ENCODE results near the gene SETD4. TPM values are rescaled to one million over a fixed set of nuclear protein-coding genes. Genes with fewer than 3 reads are reported as not detected.
"Not testable (repeated sequence)": the region's sequence is repeated elsewhere in the genome, so short reads cannot be mapped to it uniquely, and the experiment has no call there.

SETD4 gene
- total RNA-seq, 2 donors from 2014 or later, result 19.8 to 36.3 TPM

DNA sequence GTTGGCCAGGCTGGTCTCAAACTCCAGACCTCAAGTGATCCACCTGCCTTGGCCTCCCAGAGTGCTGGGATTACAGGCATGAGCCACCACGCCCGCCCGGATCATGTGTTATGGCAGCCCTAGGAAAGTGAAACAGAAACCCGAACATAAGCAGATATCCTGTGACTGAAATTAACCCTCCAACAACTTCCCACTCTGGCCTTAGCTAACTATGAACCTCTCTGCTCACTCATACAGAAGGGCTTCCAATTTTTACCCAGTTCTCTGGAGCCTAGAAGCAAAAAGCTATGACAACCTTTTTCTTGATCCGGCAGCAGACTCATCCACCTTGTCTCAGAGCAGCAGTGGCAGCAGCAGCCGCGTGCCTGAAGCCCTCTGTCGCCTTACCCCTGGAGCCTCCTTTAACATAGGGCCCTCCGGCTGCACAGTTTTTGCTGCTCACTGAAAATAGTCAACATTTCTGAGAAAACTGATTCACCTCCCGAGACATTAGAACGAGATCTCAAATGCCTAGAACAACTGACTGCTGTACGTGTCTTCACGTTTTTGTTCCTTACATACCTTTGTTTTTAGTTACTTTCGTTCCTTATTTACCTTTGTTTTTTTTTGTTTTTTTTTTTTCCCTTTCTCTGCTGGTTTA is 18.8 kb upstream of the SETD4 start:
- Histone ChIP-seq H3K27me3 (replicated peaks; ENCODE audit: insufficient read depth) (no peaks in the 10 kb centered on the region), H3K9me3 (no peaks in the 10 kb centered on the region), H3K4me1 (replicated peaks) (no peaks in the 10 kb centered on the region), H3K36me3 (no peaks in the 10 kb centered on the region), H3K27ac (no peak overlapping the region), H3K4me3 (no peak overlapping the region)
- TF ChIP-seq, protein P1, sequence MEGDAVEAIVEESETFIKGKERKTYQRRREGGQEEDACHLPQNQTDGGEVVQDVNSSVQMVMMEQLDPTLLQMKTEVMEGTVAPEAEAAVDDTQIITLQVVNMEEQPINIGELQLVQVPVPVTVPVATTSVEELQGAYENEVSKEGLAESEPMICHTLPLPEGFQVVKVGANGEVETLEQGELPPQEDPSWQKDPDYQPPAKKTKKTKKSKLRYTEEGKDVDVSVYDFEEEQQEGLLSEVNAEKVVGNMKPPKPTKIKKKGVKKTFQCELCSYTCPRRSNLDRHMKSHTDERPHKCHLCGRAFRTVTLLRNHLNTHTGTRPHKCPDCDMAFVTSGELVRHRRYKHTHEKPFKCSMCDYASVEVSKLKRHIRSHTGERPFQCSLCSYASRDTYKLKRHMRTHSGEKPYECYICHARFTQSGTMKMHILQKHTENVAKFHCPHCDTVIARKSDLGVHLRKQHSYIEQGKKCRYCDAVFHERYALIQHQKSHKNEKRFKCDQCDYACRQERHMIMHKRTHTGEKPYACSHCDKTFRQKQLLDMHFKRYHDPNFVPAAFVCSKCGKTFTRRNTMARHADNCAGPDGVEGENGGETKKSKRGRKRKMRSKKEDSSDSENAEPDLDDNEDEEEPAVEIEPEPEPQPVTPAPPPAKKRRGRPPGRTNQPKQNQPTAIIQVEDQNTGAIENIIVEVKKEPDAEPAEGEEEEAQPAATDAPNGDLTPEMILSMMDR (IDR thresholded peaks at IDR 0.05), result no peak
- intact Hi-C loops (cut with DNase I), result no loop called here
- 85% methylated on average over 14 of the region's 14 CpGs for WGBS
- no peak for DNase-seq (ENCODE audit: low spot score)

DNA sequence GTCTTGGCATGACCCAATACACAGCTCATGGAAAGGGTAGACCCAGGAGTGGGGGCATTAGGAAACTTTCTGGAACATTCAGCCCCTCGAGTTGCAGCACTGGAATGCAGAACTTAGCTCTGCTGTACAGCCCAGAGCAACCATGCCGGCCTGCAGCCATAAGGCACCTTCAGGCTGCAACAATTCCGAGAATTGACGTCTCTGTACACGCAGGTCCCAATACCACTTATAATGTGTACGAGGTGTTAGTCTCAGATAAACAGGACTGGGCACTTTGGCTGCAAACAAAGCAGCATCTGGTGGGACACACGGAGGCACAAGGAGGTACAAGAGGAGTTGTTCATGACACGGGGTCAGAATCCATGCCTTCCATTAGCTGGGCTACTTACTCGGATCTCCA is 17.4 kb upstream of the SETD4 start:
- H3K4me1 ChIP-seq (replicated peaks), result peaks cover under 1% of the 10 kb centered on the region
- H3K9me3 ChIP-seq, result no peaks in the 10 kb centered on the region
- no peak overlapping the region for H3K27ac ChIP-seq
- intact Hi-C loops (cut with DNase I), result no loop called here
- no peaks in the 10 kb centered on the region for H3K27me3 ChIP-seq (replicated peaks; ENCODE audit: insufficient read depth)
- no peak overlapping the region for H3K4me3 ChIP-seq
- no peaks in the 10 kb centered on the region for H3K36me3 ChIP-seq
- WGBS, result 88% methylated on average over 9 of the region's 9 CpGs
- TF ChIP-seq POLR2AphosphoS5 (IDR thresholded peaks at IDR 0.05) (no peak), POLR2A (IDR thresholded peaks at IDR 0.05) (no peak)
- TF ChIP-seq, protein P1 (IDR thresholded peaks at IDR 0.05), result no peak
- no peak for DNase-seq (ENCODE audit: low spot score)

DNA sequence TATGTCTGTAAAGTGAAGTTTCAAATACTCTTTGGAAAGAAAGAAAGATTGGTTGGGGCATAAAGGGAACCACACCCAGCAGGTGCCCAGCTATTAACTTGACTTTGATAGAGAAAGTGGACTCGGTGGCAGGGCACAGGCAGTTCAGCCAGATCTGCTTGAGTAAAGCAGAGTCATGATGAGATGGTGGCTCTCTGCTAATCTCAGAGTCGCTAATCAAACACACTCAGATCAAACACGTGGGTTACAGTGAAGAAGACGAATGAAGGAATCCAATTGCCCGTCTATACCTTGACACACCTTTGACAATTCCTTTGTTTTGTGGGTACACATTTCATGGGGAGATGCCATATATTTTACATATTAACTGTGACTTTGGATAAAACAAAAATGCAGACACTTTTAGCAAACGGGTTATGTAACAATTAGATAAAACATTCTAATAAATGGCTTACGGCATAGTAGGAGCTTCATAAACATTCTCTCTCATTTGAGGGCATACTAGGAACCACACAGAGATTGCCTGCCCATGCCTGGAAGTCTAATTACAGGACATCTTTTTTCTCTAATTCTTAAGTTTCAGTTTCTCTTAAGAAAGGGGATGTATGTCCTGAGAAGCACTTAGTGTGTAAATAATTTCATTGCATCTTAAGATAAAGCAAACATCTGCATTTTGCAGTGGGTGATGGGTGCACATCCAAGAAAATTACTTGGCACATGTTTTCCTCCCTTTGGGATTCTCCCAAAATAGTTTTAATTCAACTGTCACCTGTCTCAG is 16.7 kb upstream of the SETD4 start:
- H3K27me3 ChIP-seq (replicated peaks; ENCODE audit: insufficient read depth), result no peaks in the 10 kb centered on the region
- intact Hi-C loops (cut with DNase I), result no loop called here
- H3K4me1 ChIP-seq (replicated peaks), result peaks cover 6% of the 10 kb centered on the region
- H3K36me3 ChIP-seq, result no peaks in the 10 kb centered on the region
- no peak overlapping the region for H3K27ac ChIP-seq
- DNase-seq (ENCODE audit: low spot score), result no peak
- no peaks in the 10 kb centered on the region for H3K9me3 ChIP-seq
- H3K4me3 ChIP-seq, result no peak overlapping the region
- no peak for TF ChIP-seq POLR2AphosphoS5 (IDR thresholded peaks at IDR 0.05)
- no peak for TF ChIP-seq POLR2A (IDR thresholded peaks at IDR 0.05)
- TF ChIP-seq, protein P1 (IDR thresholded peaks at IDR 0.05), result no peak
- WGBS, result 61% methylated on average over 7 of the region's 7 CpGs

DNA sequence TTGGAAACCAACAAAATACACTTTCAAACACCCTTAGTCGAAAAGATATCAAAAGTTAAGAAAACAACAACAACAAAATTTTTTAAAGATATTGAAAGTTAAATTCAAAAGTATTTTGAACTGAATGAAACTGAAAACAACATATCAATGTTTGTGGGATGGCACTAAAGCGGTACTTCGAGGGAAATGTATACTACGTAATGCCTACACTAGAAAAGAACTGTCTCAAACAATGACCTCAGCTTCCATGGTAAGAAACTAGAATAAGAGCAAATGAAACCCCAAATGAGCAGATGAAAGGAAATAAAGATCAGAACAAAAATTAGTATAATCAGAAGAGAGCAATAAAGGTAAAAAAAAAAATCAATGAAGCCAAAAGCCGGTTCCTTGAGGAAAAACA is 15.6 kb upstream of the SETD4 start:
- Histone ChIP-seq H3K4me1 (replicated peaks) (peaks cover 18% of the 10 kb centered on the region), H3K36me3 (no peaks in the 10 kb centered on the region), H3K27me3 (replicated peaks; ENCODE audit: insufficient read depth) (no peaks in the 10 kb centered on the region), H3K27ac (peak overlapping the region in 1 of 2 donors; percentile 57), H3K9me3 (no peaks in the 10 kb centered on the region), H3K4me3 (no peak overlapping the region)
- TF ChIP-seq POLR2AphosphoS5 (IDR thresholded peaks at IDR 0.05), result no peak
- TF ChIP-seq, protein P1 (IDR thresholded peaks at IDR 0.05), result no peak
- TF ChIP-seq POLR2A (IDR thresholded peaks at IDR 0.05), result no peak
- 90% methylated on average over 5 of the region's 5 CpGs for WGBS
- intact Hi-C loops (cut with DNase I), result no loop called here
- DNase-seq (ENCODE audit: low spot score), result no peak

DNA sequence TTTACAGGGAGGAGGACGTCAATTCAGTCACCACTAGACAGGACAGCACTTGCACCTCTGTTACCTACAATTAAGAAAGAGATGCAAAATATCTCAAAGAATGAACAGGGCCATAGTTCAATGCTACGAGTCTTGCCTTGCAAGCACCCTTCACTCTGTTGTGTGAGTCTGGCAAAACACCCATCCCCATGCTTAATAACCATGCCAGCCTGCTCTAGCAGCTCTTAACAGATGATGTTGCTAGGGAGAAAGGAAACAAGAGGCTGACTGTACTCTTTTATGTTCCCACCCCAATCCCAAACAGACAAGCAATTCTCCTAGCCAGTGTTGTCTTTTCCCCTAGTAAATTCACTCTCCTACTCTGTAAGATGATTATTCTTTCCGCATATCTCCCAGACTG is 14.8 kb upstream of the SETD4 start:
- H3K36me3 ChIP-seq, result no peaks in the 10 kb centered on the region
- no peaks in the 10 kb centered on the region for H3K27me3 ChIP-seq (replicated peaks; ENCODE audit: insufficient read depth)
- peaks cover 20% of the 10 kb centered on the region for H3K4me1 ChIP-seq (replicated peaks)
- no peak overlapping the region for H3K4me3 ChIP-seq
- intact Hi-C loops (cut with DNase I), result no loop called here
- peak; percentile 57 for DNase-seq (ENCODE audit: low spot score)
- no peaks in the 10 kb centered on the region for H3K9me3 ChIP-seq
- TF ChIP-seq, protein P1 (IDR thresholded peaks at IDR 0.05), result no peak
- peak; percentile 78 for TF ChIP-seq POLR2AphosphoS5 (IDR thresholded peaks at IDR 0.05)
- peak overlapping the region in 1 of 2 donors; percentile 57 for H3K27ac ChIP-seq
- WGBS, result 36% methylated on average over 3 of the region's 3 CpGs

DNA sequence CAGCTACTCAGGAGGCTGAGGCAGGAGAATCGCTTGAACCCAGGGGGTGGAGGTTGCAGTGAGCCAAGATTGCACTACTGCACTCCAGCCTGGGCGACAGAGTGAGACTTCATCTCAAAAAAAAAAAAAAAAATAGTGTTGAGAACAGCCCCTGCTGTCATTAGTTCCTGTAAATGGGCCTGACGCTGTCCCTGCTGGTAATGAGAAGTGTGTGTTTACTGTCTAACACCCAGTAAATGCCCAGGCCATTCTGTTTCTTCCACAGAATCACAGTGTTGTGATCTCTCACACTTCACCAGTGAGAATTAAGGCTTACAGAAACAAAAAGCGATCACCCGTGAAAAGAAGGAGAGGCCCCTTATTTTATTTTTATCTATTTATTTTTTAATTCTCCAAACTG is 13.6 kb upstream of the SETD4 start:
- DNase-seq (ENCODE audit: low spot score); H3K27me3 ChIP-seq (replicated peaks; ENCODE audit: insufficient read depth); intact Hi-C loops (cut with DNase I); H3K36me3 ChIP-seq; H3K4me3 ChIP-seq; H3K9me3 ChIP-seq: not testable (repeated sequence)
- 92% methylated on average over 5 of the region's 5 CpGs for WGBS
- Histone ChIP-seq H3K4me1 (replicated peaks) (peaks cover 20% of the 10 kb centered on the region), H3K27ac (peak overlapping the region in 1 of 2 donors; percentile 46)

All from prostate gland (tissue), 2 donors.